Measurements from ENCODE around the gene KCNJ12. TPM values are rescaled to one million over a fixed set of nuclear protein-coding genes. Genes with fewer than 3 reads are reported as not detected.

The KCNJ12 gene
- total and polyA plus RNA-seq, 2 of the 4 experiments (the other 2 are of a cell fraction), result under 0.01 to 0.10 TPM

DNA sequence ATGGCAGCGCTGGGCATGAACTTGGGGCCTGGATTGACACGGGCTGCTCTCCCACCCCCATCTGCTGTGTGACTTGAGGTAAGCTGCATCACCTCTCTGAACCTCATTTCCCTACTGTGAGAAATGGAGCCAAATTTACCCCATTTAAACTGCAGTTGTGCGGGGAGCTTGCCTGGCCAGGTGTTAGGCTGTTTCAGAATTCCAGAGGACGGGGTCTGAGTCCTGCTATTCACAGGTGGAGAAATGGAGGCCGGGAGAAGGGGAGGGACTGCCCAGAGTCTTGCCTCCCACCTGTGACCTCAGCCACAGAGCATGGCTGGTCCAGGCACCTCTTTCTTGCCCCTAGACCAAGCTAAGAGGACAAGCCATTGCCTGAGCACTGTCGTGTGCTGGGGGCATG lies 12.8 kb downstream of the KCNJ12 start:
- Histone ChIP-seq H3K9me3 (ENCODE audit: control insufficient read depth, insufficient read depth, low read length) (no peaks in the 10 kb centered on the region), H2BK5ac (ENCODE audit: low read depth, low read length, poor library complexity, severe bottlenecking) (no peak overlapping the region), H3K18ac (ENCODE audit: low read depth, low read length) (no peak overlapping the region), H2BK120ac (ENCODE audit: low read depth, low read length) (no peak overlapping the region), H4K5ac (ENCODE audit: low read depth, low read length) (no peak overlapping the region), H3K79me1 (ENCODE audit: low read depth in 1 of 2, low read length in 2 of 2) (no peaks in the 10 kb centered on the region), H2BK20ac (ENCODE audit: low read depth, low read length) (no peak overlapping the region), H3K56ac (ENCODE audit: extremely low read depth, insufficient read depth, low read length) (no peak overlapping the region), H2BK15ac (ENCODE audit: low read depth, low read length) (no peak overlapping the region), H3K36me3 (ENCODE audit: control insufficient read depth, insufficient read depth, low read length) (no peaks in the 10 kb centered on the region), H2AFZ (replicated peaks; ENCODE audit: low read length, poor library complexity) (no peak overlapping the region), H3K9me1 (ENCODE audit: insufficient read depth, low read length) (no peaks in the 10 kb centered on the region), H4K91ac (ENCODE audit: insufficient read depth, low read depth, low read length) (no peak overlapping the region), H3K27me3 (ENCODE audit: control insufficient read depth, insufficient read depth, low read length) (peaks cover 46% of the 10 kb centered on the region), H4K20me1 (ENCODE audit: insufficient read depth, low read length) (no peaks in the 10 kb centered on the region), H3K23ac (ENCODE audit: low read depth, low read length) (no peak overlapping the region), H2AK9ac (replicated peaks; ENCODE audit: low read depth, low read length, poor library complexity) (no peak overlapping the region), H3K4me2 (ENCODE audit: low read depth, low read length) (no peak overlapping the region), H3K4ac (ENCODE audit: low read depth, low read length) (no peak overlapping the region), H3K4me3 (ENCODE audit: insufficient read depth, low read depth, low read length) (no peak overlapping the region), H2AK5ac (ENCODE audit: low read depth, low read length) (no peak overlapping the region; the same call in 1 of the 2 replicates), H3K14ac (replicated peaks; ENCODE audit: low read depth, low read length) (no peak overlapping the region), H3K4me1 (ENCODE audit: control insufficient read depth, insufficient read depth, low read length) (no peaks in the 10 kb centered on the region), H3K27ac (ENCODE audit: insufficient read depth, low read length) (no peak overlapping the region), H4K8ac (ENCODE audit: low read depth in 2 of 2, low read length in 2 of 2) (no peak overlapping the region), H3K9ac (ENCODE audit: low read depth, low read length) (no peak overlapping the region)
- TF ChIP-seq, protein P1, sequence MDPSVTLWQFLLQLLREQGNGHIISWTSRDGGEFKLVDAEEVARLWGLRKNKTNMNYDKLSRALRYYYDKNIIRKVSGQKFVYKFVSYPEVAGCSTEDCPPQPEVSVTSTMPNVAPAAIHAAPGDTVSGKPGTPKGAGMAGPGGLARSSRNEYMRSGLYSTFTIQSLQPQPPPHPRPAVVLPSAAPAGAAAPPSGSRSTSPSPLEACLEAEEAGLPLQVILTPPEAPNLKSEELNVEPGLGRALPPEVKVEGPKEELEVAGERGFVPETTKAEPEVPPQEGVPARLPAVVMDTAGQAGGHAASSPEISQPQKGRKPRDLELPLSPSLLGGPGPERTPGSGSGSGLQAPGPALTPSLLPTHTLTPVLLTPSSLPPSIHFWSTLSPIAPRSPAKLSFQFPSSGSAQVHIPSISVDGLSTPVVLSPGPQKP (IDR thresholded peaks at IDR 0.05; ENCODE audit: borderline replicate concordance, low read depth, low read length), result no peak
- TF ChIP-seq POLR2A (IDR thresholded peaks at IDR 0.05; ENCODE audit: low read depth, low read length) (no peak), BHLHE40 (IDR thresholded peaks at IDR 0.05; ENCODE audit: low read depth, low read length) (no peak), NFE2L2 (IDR thresholded peaks at IDR 0.05; ENCODE audit: low read depth, low read length) (no peak), CHD1 (IDR thresholded peaks at IDR 0.05; ENCODE audit: low read depth, low read length) (no peak), SMC3 (IDR thresholded peaks at IDR 0.05; ENCODE audit: low read depth, low read length) (no peak)
- BruUV-seq (replicated peaks), result no TSS peak
- ChIA-PET POLR2A (ENCODE audit: unreplicated experiment) (no interaction called here), CTCF (no interaction called here)
- intact Hi-C loops (cut with micrococcal nuclease), result no loop called here
- in situ Hi-C loops (cut with MboI; ENCODE audit: low sequenced_read_pairs), result no loop called here
- dilution Hi-C loops (cut with HindIII; ENCODE audit: low sequenced_read_pairs, unreplicated experiment), result no loop called here
- 100% methylated on average over 1 of the region's 6 CpGs; no CpG with 5 or more reads in 1 of the 2 experiments for WGBS, 2 experiments (ENCODE audit: extremely low coverage in 2 of 2, insufficient read length in 1 of 2)
- DNase-seq (no peak), ATAC-seq (ENCODE audit: low read depth) (no peak)
